DMS114 treated with DMSO at 0.1 percent for 48 hours (cell line): ENCODE results near the gene SARM1.
A peak's percentile ranks its signal among the peaks of the same experiment; 100 is the strongest.

Source experiments
- DNase-seq: peaks from one replicate; lab custom pipeline; 2025; ENCODE audit not compliant: unreplicated experiment; lab: John Stamatoyannopoulos, UW

Gene SARM1

DNA sequence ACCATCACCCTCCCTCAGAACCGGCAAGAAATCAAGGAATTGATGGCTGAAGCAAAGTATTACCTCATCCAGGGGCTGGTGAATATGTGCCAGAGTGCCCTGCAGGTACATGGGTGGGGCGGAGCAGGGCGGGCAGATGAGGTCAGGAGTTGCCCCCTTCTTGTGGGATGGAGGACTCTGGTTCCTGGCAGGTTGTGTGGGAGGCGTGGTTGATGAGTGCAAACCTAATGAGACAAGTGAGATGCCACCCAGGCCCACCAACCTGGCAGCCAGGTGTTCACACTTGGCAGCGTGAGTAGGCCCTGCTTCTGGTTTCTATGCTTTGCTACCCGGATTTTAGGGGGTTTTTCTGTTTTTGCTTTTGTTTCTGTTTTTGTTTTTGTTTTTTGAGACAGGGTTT is 31.1 kb upstream of the SARM1 start:
- DNase-seq, result no peak

DNA sequence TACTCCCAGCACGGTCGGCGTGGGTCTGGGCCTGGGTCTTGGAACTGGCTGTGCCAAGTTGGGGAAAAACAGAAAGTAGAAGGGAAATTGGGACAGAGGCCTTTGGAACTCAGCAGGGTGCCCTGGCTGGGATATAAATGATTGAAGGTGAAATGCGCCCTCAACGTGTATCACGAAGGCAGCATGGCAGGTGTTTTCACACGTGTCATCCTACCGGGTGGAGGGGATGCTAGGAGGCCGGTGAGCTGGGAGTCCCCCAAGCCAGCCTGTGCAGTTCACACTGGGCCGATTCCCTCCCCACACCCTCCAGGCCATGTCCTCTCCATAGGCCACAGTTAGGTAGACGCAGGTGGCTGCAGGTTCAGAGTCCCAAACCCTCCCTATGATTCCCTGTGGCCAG is 30.0 kb upstream of the SARM1 start:
- DNase-seq, result no peak

DNA sequence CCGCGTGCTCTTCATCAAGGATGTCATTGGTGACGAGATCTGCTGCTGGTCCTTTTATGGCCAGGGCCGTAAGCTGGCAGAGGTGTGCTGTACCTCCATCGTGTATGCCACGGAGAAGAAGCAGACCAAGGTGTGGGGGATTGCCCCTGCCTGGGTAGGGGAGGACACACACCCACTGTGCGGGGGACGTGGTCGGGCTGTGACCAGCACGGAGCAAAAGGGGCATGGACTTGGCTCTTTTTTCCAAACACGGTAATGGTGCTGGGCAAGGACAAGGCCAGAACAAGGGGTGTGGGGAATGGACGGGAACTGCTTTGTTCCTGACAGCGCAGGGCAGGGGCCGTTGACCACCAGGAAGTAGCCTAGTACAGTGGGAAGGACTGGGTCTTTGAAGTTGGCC is 29.2 kb upstream of the SARM1 start:
- DNase-seq, result no peak

DNA sequence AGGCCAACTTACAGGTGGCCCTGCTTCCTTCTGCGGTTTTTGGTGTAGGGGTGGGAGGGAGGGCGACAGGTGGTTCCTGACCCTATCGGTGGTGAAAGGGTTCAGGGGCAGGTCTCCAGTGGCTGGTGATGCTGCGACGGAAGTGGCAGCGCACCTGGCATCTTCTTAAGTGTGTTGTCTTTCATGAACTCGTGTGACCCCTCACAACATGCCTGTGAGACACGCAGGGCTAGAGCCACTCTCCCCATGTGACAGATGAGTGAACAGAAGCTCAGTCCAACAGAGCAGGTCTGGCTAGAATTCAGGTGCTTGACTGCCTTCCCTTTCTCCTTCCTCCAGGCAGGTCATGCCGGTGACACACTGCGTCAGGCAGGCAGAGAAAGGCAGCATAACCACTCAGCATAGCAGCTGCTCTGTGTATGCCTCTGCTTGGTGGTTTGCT is 28.0 kb upstream of the SARM1 start:
- no peak for DNase-seq

DNA sequence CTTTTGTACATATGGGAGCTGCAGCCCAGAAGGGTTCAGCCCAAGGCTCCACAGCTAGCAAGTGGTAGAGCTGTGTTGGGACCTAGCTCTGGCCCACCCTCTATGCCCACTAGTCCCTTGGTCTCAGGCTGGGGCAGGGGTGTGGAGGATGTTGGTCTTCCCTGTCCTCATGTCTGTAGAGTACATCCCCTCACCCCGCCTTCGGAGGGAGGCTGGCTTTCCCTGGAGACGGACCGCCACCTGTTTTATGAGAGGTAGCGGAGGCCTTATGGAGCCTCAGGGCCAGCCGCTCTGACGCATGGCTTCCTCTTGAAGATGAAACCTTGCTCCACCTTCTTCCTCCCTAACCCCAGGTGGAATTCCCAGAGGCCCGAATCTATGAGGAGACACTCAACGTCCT is 27.5 kb upstream of the SARM1 start:
- no peak for DNase-seq

DNA sequence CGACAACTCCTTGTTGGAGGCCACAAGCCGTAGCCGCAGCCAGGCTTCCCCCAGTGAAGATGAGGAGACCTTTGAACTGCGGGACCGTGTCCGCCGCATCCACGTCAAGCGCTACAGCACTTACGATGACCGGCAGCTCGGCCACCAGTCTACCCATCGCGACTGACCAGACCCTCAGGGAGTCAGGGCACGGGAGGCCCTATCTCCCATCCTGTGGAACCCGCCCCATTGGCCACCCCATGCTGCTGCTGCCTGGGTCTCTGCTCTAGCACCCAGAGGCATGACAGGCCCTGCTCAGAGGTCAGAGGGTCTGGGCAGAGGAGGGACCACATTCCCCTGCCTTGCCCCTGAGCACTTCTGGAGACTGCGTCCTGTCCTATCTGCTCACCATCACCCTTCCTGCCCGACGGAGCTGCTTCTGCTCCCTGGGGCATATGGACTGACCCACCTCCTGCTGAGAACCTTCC is 27.0 kb upstream of the SARM1 start:
- DNase-seq, result no peak

DNA sequence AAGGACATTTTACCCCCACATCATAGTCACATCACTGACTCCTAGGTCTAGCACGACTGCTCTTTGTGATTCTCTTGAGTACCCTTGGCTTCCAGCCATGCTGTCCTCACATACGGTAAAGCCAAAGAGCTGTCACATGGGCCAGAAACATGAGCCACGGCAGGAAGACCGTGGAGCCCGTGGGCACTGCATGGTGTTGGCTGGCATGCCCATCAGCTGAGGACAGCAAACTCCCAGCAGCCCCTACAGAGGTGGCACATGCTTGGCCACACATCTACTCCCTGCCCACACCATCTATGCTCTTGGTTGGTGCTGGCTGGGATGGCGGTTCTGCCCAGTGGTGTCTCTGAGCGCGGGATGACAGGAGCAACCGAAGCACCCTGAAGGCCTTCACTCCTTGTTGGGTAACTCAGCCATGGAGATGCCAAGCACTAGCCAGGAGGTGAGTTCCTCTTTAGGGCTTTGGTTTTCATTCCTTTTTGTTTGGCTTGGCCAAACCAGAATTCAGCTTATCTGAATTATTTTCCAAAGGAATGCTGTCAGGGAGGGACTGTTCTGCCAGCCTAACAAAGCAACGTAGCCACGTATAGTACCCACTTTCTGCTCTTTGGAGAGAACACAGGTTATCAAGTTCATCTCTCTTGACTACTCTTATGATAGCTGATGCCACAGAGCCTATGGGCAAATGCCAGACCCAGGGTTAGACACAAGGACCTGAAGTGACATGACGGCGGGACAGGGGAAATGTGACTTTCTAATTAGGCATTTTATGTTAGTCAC is 25.9 kb upstream of the SARM1 start:
- DNase-seq, result no peak

DNA sequence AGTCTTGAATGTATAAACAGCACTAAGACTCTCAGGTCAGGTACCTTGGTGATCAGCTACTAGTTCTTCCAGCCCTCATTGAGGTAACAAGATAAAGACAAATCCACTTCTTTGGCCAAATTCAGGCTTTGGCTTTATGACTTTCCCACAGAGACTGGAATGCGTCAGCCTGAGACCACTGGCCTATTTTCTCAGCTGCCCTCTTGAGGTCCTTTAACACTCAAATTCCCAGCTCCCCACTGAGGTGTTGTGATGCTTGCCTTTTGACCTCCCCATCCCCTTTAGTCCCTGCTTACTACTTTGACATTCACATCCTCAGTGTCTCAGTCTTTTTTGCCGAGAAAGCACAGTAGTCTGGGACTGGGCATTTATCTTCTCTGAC is 25.3 kb upstream of the SARM1 start:
- no peak for DNase-seq

DNA sequence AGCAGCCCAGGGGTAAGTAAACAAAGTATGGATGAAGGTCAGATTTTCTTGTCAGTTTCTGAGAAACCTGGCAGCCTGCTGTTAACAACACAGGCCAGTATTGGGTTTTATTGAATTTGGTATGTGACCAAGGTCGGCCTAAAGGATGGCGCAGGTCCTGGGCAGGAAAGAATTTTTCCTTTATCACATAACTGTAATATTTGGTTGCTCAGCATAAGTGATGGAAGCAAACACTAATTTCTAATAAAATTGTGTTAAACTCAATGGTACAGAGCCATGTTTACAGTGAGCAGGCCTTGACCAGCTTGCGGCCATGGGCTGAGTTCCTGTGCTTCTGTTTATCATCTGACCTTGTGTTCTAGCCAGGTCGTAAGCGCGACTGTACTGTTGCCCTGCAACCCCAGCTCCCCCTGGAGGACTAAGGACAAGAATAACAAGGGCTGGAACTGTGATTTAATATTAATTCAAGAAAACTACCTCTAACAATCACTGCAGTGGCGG is 24.7 kb upstream of the SARM1 start:
- DNase-seq, result no peak

DNA sequence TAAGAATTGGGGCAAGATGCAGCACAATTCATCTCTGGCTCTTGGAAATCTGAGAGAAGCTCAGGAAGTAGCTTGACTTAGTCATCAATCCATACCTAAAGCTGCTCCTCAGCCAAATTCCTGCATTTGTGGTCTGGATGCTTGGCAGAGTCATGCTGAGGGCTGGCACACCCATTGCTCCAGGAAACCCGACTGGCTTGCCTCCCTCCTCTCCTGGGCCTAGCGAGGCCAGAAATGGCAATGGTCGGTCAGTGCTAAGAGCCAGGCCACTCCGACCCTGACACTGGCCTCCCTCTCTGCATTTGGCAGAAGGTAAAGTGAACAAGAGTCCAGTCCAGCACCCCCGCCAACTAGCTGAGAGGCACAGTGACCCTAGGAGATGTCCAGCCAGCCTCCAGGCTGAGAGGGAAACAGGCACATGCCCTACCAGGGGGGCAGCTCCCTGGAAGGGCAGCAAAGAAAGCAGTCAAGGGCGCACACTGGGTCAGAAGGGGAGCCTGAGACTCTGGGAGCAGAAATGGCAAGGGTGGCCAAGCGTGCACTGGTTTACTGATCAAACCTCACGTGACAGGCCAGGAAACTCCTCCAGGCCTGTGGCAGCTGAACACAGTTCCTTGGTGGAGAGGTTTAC is 24.1 kb upstream of the SARM1 start:
- no peak for DNase-seq

DNA sequence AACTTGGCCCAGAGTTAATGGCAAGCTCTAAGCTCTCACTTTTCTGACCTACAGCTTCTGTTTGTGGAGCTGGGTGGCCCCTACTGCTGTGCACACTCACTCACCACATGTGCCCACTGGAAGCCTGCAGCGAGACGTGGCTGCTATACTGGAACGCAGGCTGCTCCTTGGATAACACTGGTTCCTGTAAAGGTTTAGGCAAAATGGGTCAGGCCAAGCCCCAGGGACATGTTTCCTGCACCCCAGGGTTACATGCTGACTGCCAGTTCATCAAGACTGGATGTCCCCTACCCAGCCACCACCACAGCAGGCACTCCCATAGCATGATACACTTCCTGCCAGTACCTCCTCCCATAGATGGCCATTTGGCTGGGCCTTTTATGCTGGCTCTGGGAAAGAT is 22.5 kb upstream of the SARM1 start:
- no peak for DNase-seq

DNA sequence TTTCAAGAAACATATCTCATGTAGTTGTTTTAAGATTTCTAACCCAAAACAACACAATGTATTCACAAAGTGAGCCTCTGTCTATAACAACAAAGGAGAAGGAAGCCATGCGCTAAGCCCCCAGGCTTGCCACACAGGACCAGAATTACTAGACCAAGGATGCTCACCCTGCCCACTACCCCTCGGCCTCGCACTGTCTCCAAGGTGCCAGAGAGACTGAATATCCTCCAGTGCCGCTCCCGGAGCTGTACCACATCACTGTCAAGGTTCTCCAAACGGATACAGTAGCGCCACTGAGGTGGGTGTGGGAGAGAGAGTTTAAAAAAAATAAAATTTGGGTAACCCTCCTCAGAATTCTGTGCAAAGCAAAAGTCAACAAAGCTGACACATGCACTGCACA is 21.2 kb upstream of the SARM1 start:
- DNase-seq, result no peak

DNA sequence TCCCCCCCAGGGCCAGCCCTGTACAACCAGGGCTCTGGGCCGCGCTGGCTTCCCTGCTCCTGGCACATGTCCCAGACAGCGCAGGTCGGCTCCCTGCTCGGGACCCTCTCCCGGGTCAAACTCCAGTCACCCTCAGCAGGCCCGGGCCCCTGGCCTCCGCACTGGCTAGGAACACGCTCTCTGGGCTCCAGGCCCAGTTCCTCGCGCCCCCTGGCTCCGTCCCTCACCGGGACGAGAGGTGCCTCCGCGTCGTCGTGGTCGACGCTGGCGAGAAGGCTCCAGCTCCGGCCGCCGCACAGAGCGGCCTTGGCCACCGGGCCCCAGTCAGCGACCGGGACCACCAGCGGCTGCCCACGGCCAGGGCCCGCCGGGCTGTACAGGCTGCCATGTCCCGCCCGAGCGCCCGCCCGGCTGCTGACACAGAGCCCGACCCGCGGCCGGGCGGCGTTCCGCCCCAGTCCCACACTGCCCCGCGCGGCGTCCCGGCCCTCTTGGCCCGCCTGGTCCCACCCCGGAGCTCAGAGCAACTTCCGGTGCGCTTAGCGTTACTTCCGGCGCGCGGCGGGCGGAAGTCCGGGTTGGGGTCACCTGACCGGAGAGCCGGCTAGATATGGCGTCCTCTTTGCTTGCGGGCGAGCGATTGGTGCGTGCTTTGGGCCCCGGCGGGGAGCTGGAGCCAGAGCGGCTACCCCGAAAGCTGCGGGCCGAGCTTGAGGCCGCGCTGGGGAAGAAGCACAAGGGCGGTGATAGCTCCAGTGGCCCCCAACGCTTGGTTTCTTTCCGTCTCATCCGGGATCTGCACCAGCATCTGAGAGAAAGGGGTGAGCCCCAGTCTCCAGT is 14.2 kb upstream of the SARM1 start, which contains the start of gene POLDIP2:
POLDIP2 (minus strand) TSS at position 467 of the 840 bp plus-strand sequence; CDS start at position 388, 79 bp downstream.
- DNase-seq, result peak; percentile 76

DNA sequence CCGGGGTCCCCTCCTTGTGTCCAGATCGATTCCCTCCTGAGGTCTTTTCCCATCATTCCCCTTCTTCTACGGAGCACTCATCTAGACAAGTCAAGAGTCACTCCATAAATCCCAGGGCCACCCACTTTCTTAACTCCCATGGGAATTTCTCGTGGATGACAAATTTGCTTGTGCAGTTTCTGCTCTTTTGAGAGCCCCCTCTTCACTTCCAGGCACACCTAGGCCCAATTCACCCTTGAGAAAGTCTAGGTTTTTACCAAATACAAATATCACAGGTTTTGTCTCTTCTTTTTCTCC is 13.6 kb upstream of the SARM1 start:
- no peak for DNase-seq

DNA sequence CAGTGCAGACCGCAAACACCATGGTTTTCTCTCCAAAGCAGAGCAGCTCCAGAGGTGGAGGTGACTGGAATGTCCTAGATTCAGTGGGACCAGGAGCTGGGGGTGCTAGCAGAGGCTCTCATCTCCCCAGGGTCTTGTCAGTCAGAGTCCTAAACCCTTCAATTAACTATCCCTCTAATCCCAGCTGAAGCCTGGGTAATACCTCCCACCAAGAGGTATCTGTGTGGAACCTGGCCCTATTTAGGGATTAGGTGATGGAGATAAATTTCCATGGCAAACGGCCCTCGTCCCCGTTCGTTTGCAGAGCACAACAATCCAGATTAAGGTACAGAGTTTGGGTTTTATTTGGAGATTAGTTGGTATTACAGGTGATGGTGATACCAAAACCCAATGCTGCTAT is 8.3 kb upstream of the SARM1 start:
- no peak for DNase-seq

DNA sequence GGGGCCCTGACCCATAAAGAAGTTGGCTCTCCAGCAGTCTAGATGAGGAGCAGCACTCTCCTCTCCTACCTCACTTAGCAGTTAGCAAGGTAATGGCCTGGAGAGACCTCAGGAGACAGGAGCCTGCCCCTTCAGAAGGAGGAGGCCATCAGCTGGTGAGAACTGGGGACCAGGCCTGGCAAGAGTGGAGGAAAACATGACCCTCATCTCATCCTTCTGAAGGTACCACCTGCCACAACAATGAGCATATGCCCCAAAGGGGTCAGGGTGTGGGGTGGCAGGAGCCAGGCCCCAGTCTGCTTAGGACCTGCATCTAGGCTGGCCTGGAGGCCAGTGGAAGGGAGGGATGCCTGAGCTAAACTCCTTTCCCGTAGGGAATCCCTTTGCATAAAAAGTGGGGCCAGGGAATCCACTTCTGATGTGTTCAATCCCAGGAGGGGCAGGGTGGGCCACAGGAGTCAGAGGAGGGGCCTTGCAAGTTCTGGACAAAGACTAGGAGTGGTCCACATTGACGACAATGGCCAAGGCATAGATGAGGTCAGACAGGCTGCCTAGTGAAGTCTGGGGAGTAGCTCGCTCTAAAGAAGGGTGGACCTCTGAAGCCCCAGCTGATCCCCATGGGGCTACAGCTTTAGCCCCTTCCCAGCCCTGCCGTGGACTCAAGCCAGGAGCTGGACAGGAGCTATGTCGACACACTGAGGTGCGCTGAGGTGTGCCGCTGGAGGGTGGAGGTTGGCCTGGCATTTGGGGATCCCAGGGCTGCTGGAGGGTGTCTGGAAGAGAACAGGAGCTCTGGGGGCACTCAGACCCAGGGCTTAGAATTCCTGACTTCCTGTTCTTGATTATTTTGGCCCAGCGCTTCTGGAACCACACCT is 7.5 kb upstream of the SARM1 start:
- no peak for DNase-seq

DNA sequence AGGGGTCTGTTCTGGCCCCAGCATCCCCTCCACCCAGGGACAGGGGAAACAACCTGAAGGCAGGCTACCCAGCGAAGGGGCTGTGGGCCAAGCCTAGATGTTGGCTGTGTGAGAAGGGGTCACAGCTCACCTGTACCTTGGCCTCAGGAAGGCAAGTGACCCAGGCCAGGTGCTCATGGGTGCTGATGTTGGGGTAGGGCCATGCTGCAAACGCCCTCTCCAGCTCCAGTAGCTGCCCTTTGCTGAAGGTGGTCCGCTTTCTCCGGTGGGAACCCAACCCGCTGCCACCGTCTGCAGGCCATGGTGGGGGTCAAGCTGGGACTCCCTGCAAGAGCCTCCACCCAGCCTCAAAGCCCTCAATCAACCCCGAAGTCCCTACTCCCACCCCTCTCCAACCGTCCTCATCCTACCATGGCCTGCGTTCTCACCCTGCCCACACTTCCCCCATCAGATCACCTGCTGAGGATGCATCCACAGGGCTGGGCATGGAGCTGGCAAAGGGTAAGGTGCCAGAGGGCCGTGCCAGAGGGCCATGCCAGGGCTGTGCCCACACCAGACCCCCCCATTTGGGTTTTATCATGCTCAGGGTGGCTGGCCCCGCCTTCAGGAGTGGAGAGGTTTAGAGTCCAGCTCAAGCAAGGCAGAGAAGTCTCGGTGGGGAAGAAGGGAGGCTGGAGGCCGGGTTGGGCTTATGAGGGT is 6.7 kb upstream of the SARM1 start, which contains the start of gene SEBOX:
SEBOX (minus strand) TSS at position 535 of the 699 bp plus-strand sequence; CDS start at position 487, 48 bp downstream.
- no peak for DNase-seq

DNA sequence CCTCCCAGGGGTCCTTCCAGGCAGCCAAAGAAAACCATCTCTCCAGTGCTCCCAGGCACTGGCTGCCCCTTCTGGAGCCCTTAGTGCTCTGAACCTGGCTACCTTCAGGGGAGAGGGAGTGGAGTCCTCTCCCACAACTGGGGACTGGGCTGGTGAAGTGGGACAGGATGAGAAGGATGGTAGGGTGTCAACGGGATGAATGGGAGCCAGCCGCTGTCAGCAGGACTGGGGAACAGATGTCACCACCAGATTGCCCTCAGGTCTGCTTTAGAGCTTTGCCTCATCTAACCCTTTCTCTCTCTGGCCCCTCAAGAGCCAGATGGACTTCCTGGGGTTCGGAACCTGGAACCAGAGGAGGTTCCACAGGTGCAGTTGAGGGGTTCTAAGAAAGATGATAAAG is 6.0 kb upstream of the SARM1 start:
- DNase-seq, result no peak

DNA sequence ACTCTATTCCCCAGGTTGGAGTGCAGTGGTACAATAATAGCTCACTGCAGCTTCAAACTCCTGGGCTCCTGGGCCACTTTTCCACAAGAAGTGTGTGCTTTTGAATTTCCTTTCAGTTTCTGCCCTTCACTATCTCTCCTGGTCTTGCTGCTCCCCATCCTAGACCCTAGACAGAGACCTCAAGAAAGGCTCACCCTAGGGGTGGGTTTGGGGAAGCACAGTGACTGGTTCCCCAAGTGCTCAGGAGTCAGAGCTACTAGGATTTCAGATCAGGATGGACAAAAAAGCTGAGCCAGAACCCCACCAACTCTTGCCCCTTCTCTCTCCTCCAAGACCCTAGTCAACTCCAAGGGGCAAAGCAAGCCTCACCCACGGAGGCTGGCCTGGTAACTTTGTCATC is 4.9 kb upstream of the SARM1 start:
- no peak for DNase-seq
